Measurements from ENCODE around the gene HDAC9. TPM values are rescaled to one million over a fixed set of nuclear protein-coding genes. Genes with fewer than 3 reads are reported as not detected.

The HDAC9 gene
- total and polyA plus RNA-seq, 11 donors = 4.8 to 62.9 (median 30.6) TPM

DNA sequence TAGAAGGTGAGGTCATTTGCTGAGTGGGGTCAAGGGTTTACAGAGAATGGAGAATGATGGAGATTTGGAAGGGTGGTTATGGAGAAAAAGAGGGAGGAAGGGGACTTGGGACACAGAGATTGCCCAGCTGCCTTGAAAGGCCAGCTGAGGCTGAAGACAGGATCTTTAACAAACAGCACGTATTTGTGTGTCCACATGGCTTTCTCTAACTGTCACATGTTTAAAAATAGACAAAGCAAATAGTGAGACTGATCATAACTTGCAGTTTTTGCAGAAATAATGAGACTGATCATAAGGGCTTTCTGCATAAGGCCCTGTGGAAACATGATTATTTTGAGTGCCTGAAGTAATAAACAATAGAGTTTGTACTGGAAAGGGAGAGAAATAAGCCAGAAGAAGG, 212.7 kb downstream of the HDAC9 start:
- ATAC-seq (no peak), DNase-seq (no peak)
- H3K27me3 ChIP-seq = no peaks in the 10 kb centered on the region
- intact Hi-C loops (cut with DNase I) = no loop called here
- TF ChIP-seq, protein P1, sequence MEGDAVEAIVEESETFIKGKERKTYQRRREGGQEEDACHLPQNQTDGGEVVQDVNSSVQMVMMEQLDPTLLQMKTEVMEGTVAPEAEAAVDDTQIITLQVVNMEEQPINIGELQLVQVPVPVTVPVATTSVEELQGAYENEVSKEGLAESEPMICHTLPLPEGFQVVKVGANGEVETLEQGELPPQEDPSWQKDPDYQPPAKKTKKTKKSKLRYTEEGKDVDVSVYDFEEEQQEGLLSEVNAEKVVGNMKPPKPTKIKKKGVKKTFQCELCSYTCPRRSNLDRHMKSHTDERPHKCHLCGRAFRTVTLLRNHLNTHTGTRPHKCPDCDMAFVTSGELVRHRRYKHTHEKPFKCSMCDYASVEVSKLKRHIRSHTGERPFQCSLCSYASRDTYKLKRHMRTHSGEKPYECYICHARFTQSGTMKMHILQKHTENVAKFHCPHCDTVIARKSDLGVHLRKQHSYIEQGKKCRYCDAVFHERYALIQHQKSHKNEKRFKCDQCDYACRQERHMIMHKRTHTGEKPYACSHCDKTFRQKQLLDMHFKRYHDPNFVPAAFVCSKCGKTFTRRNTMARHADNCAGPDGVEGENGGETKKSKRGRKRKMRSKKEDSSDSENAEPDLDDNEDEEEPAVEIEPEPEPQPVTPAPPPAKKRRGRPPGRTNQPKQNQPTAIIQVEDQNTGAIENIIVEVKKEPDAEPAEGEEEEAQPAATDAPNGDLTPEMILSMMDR (IDR thresholded peaks at IDR 0.05) = no peak
- no peak for TF ChIP-seq POLR2A (IDR thresholded peaks at IDR 0.05)
- no peak overlapping the region for H3K27ac ChIP-seq
- 11 to 33% (median 15%) methylated on average over 1 of the region's 1 CpG for WGBS, 4 donors
- no peaks in the 10 kb centered on the region for H3K36me3 ChIP-seq
- H3K4me3 ChIP-seq = no peak overlapping the region
- peaks cover 0 to 16% (median 6%) of the 10 kb centered on the region in 12 donors for H3K4me1 ChIP-seq
- no peaks in the 10 kb centered on the region for H3K9me3 ChIP-seq

DNA sequence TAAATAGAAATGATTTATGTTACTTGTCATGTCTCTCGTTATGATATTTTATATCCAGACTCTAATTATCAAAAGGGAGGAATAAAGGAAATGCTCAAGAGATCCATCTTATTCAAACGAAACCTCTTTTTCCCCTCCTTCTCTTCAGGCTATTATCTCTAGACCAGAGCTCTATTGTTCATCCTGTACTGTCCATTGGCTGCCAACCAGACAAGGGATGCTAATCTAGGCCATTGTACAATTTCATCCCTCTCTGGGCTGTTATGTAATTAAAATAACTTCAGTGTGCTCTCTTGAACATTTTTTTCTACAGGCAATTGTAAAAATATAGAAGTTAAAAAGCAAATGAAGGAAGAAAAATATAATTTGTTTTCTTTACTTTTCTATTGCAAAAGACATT, 220.4 kb downstream of the HDAC9 start:
- intact Hi-C loops (cut with DNase I) = no loop called here
- no peak for ATAC-seq
- Histone ChIP-seq H3K9me3 (no peaks in the 10 kb centered on the region), H3K27ac (no peak overlapping the region), H3K36me3 (no peaks in the 10 kb centered on the region), H3K4me3 (no peak overlapping the region), H3K27me3 (no peaks in the 10 kb centered on the region), H3K4me1 (no peaks in the 10 kb centered on the region)
- no peak for DNase-seq
- TF ChIP-seq, protein P1 (IDR thresholded peaks at IDR 0.05) = no peak
- TF ChIP-seq POLR2A (IDR thresholded peaks at IDR 0.05) = no peak
- 39 to 63% (median 49%) methylated on average over 2 of the region's 2 CpGs for WGBS, 4 donors

DNA sequence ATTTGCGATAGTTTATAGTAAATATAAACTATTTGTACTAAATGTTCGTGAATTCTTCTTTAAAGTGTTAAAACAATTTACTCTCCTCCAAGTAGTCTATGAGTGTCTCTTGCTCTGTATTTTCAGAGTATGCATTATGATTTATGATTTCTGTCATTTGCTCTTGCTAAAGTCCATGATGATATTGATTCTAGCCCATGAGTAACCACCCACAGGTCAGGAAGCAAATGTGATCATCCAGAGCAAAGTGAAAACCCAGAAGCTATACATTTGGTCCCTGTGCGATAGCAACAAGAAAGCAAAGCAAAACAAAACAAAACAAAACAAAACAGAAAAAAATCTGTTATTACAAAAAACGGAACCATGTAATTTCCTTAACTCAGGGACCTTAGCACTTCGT, 225.9 kb downstream of the HDAC9 start:
- no peak overlapping the region for H3K4me3 ChIP-seq
- no peak for TF ChIP-seq POLR2A (IDR thresholded peaks at IDR 0.05)
- TF ChIP-seq, protein P1 (IDR thresholded peaks at IDR 0.05) = no peak
- H3K9me3 ChIP-seq = no peaks in the 10 kb centered on the region
- ATAC-seq = no peak
- no peak for DNase-seq
- no peaks in the 10 kb centered on the region for H3K27me3 ChIP-seq
- no peaks in the 10 kb centered on the region for H3K4me1 ChIP-seq
- no peak overlapping the region for H3K27ac ChIP-seq
- intact Hi-C loops (cut with DNase I) = no loop called here
- H3K36me3 ChIP-seq = no peaks in the 10 kb centered on the region
- 81 to 89% (median 85%) methylated on average over 5 of the region's 5 CpGs for WGBS, 4 donors

DNA sequence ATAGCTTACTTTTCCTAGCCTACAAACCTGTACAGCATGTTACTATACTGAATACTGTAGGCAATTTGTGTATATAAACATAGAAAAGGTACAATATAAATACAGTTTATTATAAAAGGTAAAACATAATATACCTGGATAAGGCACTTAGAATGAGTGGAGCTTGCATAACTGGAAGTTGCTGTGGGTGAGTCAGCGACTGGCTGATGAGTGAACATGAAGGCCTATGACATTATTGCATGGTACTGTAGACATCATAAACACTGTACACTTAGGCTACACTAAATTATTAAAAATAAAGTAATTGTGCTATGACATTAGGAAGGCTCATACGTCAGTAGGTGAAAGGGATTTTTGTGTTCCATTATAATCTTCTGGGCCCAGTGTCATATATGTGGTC, 228.8 kb downstream of the HDAC9 start:
- H3K9me3 ChIP-seq = no peaks in the 10 kb centered on the region
- TF ChIP-seq, protein P1 (IDR thresholded peaks at IDR 0.05) = no peak
- TF ChIP-seq POLR2A (IDR thresholded peaks at IDR 0.05) = no peak
- DNase-seq = no peak
- ATAC-seq = no peak
- H3K36me3 ChIP-seq = no peaks in the 10 kb centered on the region
- H3K4me1 ChIP-seq = no peaks in the 10 kb centered on the region
- intact Hi-C loops (cut with DNase I) = no loop called here
- no peak overlapping the region for H3K27ac ChIP-seq
- WGBS, 4 donors = 96 to 98% (median 98%) methylated on average over 2 of the region's 2 CpGs
- no peak overlapping the region for H3K4me3 ChIP-seq
- H3K27me3 ChIP-seq = no peaks in the 10 kb centered on the region
